ENCODE results near the gene FBXO21.
"Not testable (repeated sequence)": the region's sequence is repeated elsewhere in the genome, so short reads cannot be mapped to it uniquely, and the experiment has no call there.

Gene FBXO21

DNA sequence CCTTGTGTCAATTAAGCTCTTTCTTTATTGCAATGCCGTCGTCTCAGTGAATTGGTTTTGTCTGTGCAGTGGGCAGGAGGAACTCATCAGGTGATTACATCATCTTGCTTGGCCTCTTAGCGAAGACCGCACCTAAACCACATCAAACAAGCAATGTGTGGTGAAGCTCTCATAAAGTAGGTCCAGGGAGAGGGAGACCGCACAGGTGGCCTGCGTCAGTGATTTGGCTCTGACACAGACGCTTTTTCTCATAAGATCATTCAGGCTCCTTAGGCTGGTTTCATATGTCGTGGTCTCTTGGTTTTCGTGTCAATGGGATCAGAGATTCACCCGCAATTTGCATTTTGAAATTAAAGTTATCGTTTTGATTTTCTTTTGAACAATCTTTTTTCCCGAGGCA lies 84.4 kb downstream of the FBXO21 start:
- DNase-seq (ENCODE audit: insufficient read length, low spot score) (no peak), FAIRE-seq (no peak)
- no peak for TF ChIP-seq POLR2A (IDR thresholded peaks at IDR 0.05; ENCODE audit: low read depth, low read length)

GRCh38 chr12:117104003-117104402 lies 86.3 kb downstream of the FBXO21 start:
- FAIRE-seq; DNase-seq (ENCODE audit: insufficient read length, low spot score): not testable (repeated sequence)

DNA sequence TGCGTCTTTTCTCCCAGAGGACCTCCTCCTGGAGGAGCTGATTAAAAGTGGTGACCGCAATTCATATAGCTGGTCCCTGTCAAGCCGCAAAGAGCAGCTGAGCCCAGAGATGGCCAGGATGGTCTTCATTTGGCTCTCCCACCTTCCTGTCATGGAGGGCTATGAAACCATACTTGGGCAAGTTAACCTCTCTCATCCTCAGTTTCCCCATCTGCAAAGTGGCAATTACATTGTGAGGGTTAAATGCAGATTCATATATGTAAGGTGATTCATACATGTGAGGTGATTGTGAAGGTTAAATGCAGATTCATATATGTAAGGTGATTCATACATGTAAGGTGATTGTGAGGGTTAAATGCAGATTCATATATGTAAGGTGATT lies 87.5 kb downstream of the FBXO21 start:
- TF ChIP-seq POLR2A (IDR thresholded peaks at IDR 0.05; ENCODE audit: low read depth, low read length), result no peak
- FAIRE-seq (no peak), DNase-seq (ENCODE audit: insufficient read length, low spot score) (no peak)

- DNase-seq (ENCODE audit: insufficient read length, low spot score) (no peak), FAIRE-seq (no peak)
- TF ChIP-seq POLR2A (IDR thresholded peaks at IDR 0.05; ENCODE audit: low read depth, low read length), result no peak
Observed at GRCh38 chr12:117101953-117102799, 88.1 kb downstream of the FBXO21 start.

DNA sequence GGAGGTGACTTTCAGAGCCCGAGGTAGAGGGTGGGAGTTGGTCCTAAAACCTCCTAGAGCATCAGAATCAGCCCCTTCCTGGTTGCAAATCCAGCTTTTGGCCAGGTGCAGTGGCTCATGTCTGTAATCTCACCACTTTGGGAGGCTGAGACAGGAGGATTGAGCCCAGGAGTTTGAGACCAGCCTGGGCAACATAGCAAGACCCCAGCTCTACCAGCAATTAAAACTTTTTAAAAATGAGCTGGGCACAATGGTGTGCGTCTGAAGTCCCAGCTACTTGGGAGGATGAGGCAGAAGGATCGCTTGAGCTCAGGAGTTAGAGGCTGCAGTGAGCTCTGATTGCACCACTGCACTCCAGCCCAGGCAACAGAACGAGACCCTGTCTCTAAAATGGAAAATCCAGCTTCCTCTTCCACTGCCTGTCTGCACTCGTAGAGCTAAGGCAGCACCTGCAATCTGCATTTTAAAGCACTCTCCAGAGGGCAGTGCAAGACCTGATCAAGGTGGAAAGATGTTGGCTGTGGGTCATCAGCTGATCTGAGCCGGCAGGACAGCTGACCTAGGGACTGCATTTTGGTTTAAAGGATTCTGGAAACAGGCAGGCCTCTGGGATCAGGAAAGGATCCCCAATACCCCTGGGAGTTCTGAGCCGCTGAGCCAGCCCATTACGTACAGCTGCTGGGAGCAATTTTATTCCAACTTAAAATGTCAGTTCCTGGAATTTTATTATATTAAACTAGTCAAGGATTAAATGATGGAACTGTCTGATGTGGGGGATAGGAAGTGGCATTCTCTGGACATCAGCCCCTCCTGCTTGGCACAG lies 89.2 kb downstream of the FBXO21 start:
- TF ChIP-seq POLR2A (IDR thresholded peaks at IDR 0.05; ENCODE audit: low read depth, low read length), result no peak
- no peak for DNase-seq (ENCODE audit: insufficient read length, low spot score)
- FAIRE-seq, result no peak

GRCh38 chr12:117100251-117100650 lies 90.0 kb downstream of the FBXO21 start:
- DNase-seq (ENCODE audit: insufficient read length, low spot score) (peak; percentile 50), FAIRE-seq (no peak)
- TF ChIP-seq POLR2A (IDR thresholded peaks at IDR 0.05; ENCODE audit: low read depth, low read length), result no peak

DNA sequence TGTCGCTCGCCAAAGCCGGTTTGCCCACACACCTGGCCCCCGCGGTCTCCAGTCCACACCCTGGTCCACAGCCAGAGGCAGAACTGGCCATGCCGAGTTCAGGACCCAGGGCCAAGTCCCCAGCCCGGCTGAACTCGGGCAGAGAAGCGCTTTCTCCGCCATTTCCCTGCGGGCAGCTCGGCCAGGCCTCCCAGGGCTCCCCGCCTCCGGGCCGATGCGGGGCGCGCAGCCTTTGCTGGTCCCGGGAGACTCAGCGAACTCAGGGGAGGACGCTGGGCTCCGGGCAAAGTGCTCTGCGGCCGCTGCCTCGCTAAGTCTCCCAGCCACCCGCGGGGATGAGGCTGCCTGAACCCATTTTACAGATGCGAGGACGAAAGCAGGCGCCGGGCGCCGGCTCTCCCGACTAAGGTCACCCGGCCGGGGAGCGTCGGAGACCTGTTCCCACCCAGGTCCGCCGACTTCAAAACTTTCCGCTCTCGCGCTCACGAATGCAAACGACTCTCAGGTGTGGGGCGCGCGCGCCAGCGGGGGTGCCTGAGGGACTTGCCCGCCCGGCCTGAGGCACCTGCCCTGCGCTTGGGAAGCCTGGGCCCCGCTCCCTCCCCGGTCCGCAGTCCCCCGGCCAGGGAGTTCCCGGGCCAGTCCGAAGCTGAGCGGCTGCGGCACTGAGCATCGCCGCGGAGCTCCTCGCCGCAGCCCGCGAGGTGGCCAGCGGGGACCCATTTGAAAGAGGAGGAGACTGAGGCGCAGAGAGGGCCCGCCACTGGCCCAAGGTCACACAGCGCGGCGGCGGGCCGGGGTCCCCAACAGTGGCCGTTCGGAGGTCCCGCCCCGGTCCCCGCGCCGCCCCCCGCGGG lies 91.7 kb downstream of the FBXO21 start:
- FAIRE-seq (no peak), DNase-seq (ENCODE audit: insufficient read length, low spot score) (no peak)
- TF ChIP-seq POLR2A (IDR thresholded peaks at IDR 0.05; ENCODE audit: low read depth, low read length), result no peak

- TF ChIP-seq POLR2A (IDR thresholded peaks at IDR 0.05; ENCODE audit: low read depth, low read length), result no peak
- FAIRE-seq (no peak), DNase-seq (ENCODE audit: insufficient read length, low spot score) (no peak)
Observed at GRCh38 chr12:117098024-117098360, 92.3 kb downstream of the FBXO21 start.

DNA sequence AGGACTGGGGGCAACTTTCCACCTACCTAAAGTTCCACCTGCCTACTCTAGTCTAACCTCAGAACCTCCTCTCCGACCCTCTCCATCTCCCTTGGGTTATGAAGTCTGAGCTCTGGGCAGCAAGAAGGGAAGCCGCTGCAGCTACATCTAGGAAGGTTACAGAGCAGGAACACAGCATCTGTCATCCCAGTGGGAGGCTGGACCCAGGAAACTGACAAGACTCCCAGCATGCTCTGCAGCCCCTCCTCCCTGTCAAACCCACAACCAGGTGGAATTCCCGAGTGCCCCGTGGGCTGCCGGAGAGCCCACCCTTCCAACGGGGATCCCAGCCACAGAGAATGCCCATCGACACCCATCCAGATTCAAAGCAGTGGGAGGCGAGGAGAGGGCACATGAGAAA lies 93.1 kb downstream of the FBXO21 start:
- DNase-seq (ENCODE audit: insufficient read length, low spot score), result no peak
- no peak for FAIRE-seq
- no peak for TF ChIP-seq POLR2A (IDR thresholded peaks at IDR 0.05; ENCODE audit: low read depth, low read length)

GRCh38 chr12:117096501-117097042 lies 93.7 kb downstream of the FBXO21 start:
- FAIRE-seq (no peak), DNase-seq (ENCODE audit: insufficient read length, low spot score) (no peak)
- no peak for TF ChIP-seq POLR2A (IDR thresholded peaks at IDR 0.05; ENCODE audit: low read depth, low read length)

DNA sequence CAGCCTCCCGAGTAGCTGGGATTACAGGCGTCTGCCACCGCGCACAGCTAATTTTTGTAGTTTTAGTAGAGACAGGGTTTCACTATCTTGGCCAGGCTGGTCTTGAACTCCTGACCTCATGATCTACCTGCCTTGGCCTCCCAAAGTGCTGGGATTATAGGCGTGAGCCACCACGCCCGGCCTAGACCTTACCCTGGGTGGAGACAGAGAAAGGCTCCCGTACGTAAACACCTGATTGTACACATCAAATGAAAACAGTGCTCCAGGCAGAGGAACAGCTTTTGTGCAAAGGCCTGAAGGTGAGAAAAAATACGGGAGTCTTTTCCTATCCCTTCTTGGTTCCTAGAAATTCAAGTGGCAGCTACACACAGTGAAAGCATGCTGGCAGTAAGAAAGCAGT lies 95.1 kb downstream of the FBXO21 start:
- DNase-seq (ENCODE audit: insufficient read length, low spot score); FAIRE-seq: not testable (repeated sequence)

GRCh38 chr12:117093918-117094630 lies 96.2 kb downstream of the FBXO21 start:
- TF ChIP-seq POLR2A (IDR thresholded peaks at IDR 0.05; ENCODE audit: low read depth, low read length), result no peak
- DNase-seq (ENCODE audit: insufficient read length, low spot score) (no peak), FAIRE-seq (no peak)

DNA sequence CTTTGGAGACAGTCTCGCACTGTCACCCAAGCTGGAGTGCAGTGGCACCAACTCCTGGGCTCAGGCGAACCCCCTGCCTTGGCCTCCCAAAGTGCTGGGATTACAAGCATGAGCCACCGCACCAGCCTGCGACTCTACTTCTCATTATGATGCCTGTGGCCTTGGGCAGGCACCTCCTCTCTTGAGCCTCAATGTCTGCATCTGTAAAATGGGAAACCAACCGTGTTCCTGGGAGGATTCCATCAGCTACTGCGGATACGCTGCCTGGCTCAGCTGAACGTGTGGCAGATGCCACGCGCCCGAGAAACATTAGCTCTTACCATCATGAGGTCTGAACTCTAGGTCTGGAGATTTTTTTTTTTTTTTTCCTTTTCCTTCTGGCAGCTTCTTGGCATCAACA lies 96.8 kb downstream of the FBXO21 start:
- TF ChIP-seq POLR2A (IDR thresholded peaks at IDR 0.05; ENCODE audit: low read depth, low read length), result no peak
- no peak for FAIRE-seq
- DNase-seq (ENCODE audit: insufficient read length, low spot score), result no peak

All from H54 (cell line).